ENCODE data around the gene NEU3.

Gene NEU3

DNA sequence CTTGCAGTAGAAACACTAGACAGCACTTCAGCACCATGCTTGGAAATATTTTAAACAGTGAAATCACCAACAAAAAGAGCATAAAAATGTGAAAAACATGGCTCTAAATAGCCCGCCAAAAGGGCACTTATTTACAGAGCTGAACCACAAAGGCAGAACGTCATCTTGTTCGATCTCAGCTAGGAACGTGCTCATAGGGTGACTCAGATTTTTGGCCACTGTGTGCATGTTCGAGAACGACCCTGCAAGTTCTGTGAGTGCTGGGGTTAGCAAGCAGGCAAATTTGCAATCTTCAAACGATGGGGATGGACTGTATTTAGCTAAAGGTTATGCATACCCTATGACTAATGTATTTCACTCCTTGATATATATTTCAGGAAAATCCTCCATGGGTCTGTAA is 77.3 kb downstream of the NEU3 start:
- H3K4me1 ChIP-seq (ENCODE audit: low read length), result peaks cover 15% of the 10 kb centered on the region
- no peak overlapping the region for H3K4me3 ChIP-seq (ENCODE audit: low read length)
- no peaks in the 10 kb centered on the region for H3K27me3 ChIP-seq (replicated peaks; ENCODE audit: insufficient read depth, low read length)
- H2AFZ ChIP-seq (ENCODE audit: low read length), result no peak overlapping the region
- H4K20me1 ChIP-seq (ENCODE audit: insufficient read depth, low read length), result no peaks in the 10 kb centered on the region
- no peaks in the 10 kb centered on the region for H3K9me2 ChIP-seq (replicated peaks; ENCODE audit: insufficient read depth, low read length)
- no peaks in the 10 kb centered on the region for H3K79me2 ChIP-seq (ENCODE audit: low read length)
- H3K36me3 ChIP-seq (replicated peaks; ENCODE audit: insufficient read depth, low read length), result no peaks in the 10 kb centered on the region
- H3K9me3 ChIP-seq (replicated peaks; ENCODE audit: insufficient read depth, low read length), result no peaks in the 10 kb centered on the region
- no peak overlapping the region for H3K4me2 ChIP-seq (ENCODE audit: low read depth, low read length)
- H3K27ac ChIP-seq (ENCODE audit: low read length), result no peak overlapping the region
- peaks cover 2% of the 10 kb centered on the region; the same call in 1 of the 2 replicates for H3F3A ChIP-seq (ENCODE audit: insufficient read depth, low read length)
- DNase-seq, result no peak
- TF ChIP-seq EZH2phosphoT487 (IDR thresholded peaks at IDR 0.05; ENCODE audit: low read length) (no peak), EZH2 (optimal IDR thresholded peaks at IDR 0.05; ENCODE audit: low read depth, low read length) (no peak)
- TF ChIP-seq, protein P1, sequence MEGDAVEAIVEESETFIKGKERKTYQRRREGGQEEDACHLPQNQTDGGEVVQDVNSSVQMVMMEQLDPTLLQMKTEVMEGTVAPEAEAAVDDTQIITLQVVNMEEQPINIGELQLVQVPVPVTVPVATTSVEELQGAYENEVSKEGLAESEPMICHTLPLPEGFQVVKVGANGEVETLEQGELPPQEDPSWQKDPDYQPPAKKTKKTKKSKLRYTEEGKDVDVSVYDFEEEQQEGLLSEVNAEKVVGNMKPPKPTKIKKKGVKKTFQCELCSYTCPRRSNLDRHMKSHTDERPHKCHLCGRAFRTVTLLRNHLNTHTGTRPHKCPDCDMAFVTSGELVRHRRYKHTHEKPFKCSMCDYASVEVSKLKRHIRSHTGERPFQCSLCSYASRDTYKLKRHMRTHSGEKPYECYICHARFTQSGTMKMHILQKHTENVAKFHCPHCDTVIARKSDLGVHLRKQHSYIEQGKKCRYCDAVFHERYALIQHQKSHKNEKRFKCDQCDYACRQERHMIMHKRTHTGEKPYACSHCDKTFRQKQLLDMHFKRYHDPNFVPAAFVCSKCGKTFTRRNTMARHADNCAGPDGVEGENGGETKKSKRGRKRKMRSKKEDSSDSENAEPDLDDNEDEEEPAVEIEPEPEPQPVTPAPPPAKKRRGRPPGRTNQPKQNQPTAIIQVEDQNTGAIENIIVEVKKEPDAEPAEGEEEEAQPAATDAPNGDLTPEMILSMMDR (IDR thresholded peaks at IDR 0.05; ENCODE audit: low read length), result no peak
- no peak overlapping the region for H3K9ac ChIP-seq (ENCODE audit: low read length)
